ENCODE data around the gene ANKRD39. TPM values are rescaled to one million over a fixed set of nuclear protein-coding genes. Genes with fewer than 3 reads are reported as not detected.

The ANKRD39 gene
- total and polyA plus RNA-seq, 9 of the 15 experiments (the other 6 are each of a cell fraction or from before 2014, with no cell fraction given), result 8.2 to 33.1 (median 23.8) TPM

- no peak for TF ChIP-seq ZHX1 (conservative IDR thresholded peaks at IDR 0.05; ENCODE audit: low read length)
- no peak for TF ChIP-seq CSDE1 (IDR thresholded peaks at IDR 0.05)
- TF ChIP-seq ZNF384 (IDR thresholded peaks at IDR 0.05; ENCODE audit: low read depth, low read length), result no peak
- peak; percentile 82 for TF ChIP-seq TAL1 (IDR thresholded peaks at IDR 0.05)
- no peak for TF ChIP-seq ZNF23 (CRISPR knock-in tag; IDR thresholded peaks at IDR 0.05)
- TF ChIP-seq FOS (IDR thresholded peaks at IDR 0.05; ENCODE audit: extremely low read depth, insufficient read length), result no peak
- no peak for TF ChIP-seq RBM34 (IDR thresholded peaks at IDR 0.05; ENCODE audit: borderline replicate concordance, insufficient read depth, low read length)
- TF ChIP-seq DLX4 (CRISPR knock-in tag; IDR thresholded peaks at IDR 0.05), result no peak
- TF ChIP-seq BACH1 (tag; IDR thresholded peaks at IDR 0.05), result no peak
- no peak for TF ChIP-seq RBM25 (IDR thresholded peaks at IDR 0.05; ENCODE audit: low read depth, low read length, severe bottlenecking)
- no peak for TF ChIP-seq ZNF717 (CRISPR knock-in tag; IDR thresholded peaks at IDR 0.05)
- TF ChIP-seq BRF1 (IDR thresholded peaks at IDR 0.05; ENCODE audit: borderline replicate concordance, extremely low read depth, insufficient read length), result no peak
- peak; percentile 91 for TF ChIP-seq TEAD4 (IDR thresholded peaks at IDR 0.05; ENCODE audit: low read length)
- TF ChIP-seq TEAD4 (CRISPR knock-in tag; IDR thresholded peaks at IDR 0.05; ENCODE audit: borderline replicate concordance), result no peak
- no peak for TF ChIP-seq CEBPB (tag; IDR thresholded peaks at IDR 0.05)
- TF ChIP-seq ZNF764 (CRISPR knock-in tag; IDR thresholded peaks at IDR 0.05; ENCODE audit: low read depth), result no peak
- TF ChIP-seq RBFOX2 (IDR thresholded peaks at IDR 0.05; ENCODE audit: low read depth, low read length), result no peak
- TF ChIP-seq TCF3 (CRISPR knock-in tag; IDR thresholded peaks at IDR 0.05), result peak; percentile 79
- TF ChIP-seq MTF1 (CRISPR knock-in tag; IDR thresholded peaks at IDR 0.05; ENCODE audit: borderline replicate concordance), result no peak
- peak; percentile 54; the same call in 1 of the 2 replicates for TF ChIP-seq STAT5A (IDR thresholded peaks at IDR 0.05; ENCODE audit: borderline replicate concordance, low read length)
- TF ChIP-seq MEF2D (tag; conservative IDR thresholded peaks at IDR 0.05; ENCODE audit: low read depth), result no peak
- TF ChIP-seq SRSF7 (optimal IDR thresholded peaks at IDR 0.05; ENCODE audit: low read depth, low read length), result no peak
- no peak for TF ChIP-seq LARP7 (IDR thresholded peaks at IDR 0.05)
- TF ChIP-seq RFX5 (IDR thresholded peaks at IDR 0.05; ENCODE audit: low read depth, low read length), result no peak
- TF ChIP-seq XRCC5 (IDR thresholded peaks at IDR 0.05; ENCODE audit: low read depth, low read length), result no peak
- no peak for TF ChIP-seq HINFP (tag; conservative IDR thresholded peaks at IDR 0.05; ENCODE audit: low read depth)
- TF ChIP-seq TCFL5 (CRISPR knock-in tag; conservative IDR thresholded peaks at IDR 0.05), result no peak
These were observed 47.6 kb downstream of the ANKRD39 start (continued) for GRCh38 chr2:96809951-96810782.

Measured in K562 (cell line).